Neural crest cell (in vitro differentiated cells): Measurements from ENCODE around the gene PLEKHH3. TPM values are rescaled to one million over a fixed set of nuclear protein-coding genes. Genes with fewer than 3 reads are reported as not detected.
"Not testable (repeated sequence)": the region's sequence is repeated elsewhere in the genome, so short reads cannot be mapped to it uniquely, and the experiment has no call there.

Experiments used
- DNase-seq: peaks from one replicate; pipeline ENCODE4 v3.0.0; 2021; ENCODE audit warnings: low read depth, mixed read lengths, low spot score
- H3K27ac Mint-ChIP-seq: one replicate; pipeline ENCODE4 v1.8.0; 2021; ENCODE audit warnings: mild to moderate bottlenecking, mixed read lengths; ENCODE audit not compliant: unreplicated experiment
- H3K27me3 Mint-ChIP-seq: 2 replicates; pipeline ENCODE4 v1.8.0; 2021; ENCODE audit warnings: low read depth, mild to moderate bottlenecking, mixed read lengths
- H3K36me3 Mint-ChIP-seq: 2 replicates; pipeline ENCODE4 v1.8.0; 2021; ENCODE audit warnings: low read depth, mild to moderate bottlenecking, mixed read lengths
- H3K4me1 Mint-ChIP-seq: 2 replicates; pipeline ENCODE4 v1.8.0; 2021; ENCODE audit warnings: mixed read lengths
- H3K4me3 Mint-ChIP-seq: one replicate; pipeline ENCODE4 v1.8.0; 2021; ENCODE audit warnings: mild to moderate bottlenecking, mixed read lengths
- H3K9me3 Mint-ChIP-seq: 2 replicates; pipeline ENCODE4 v1.8.0; 2021; ENCODE audit warnings: mixed read lengths
- CTCF ChIP-seq: fragments of 200-600 bp; sonication (generic); conservative IDR thresholded peaks from 2 replicates; pipeline ENCODE4 v1.5.0; 2021; ENCODE audit warnings: antibody characterized with exemption, mild to moderate bottlenecking
- total RNA-seq: library from RNA; stranded (reverse); gene quantifications from 2 replicates; pipeline ENCODE4 v1.2.1, GENCODE V29; 2021

PLEKHH3 gene
- total RNA-seq, 1 donor from 2014 or later: 20.8 TPM

GRCh38 chr17:42660692-42661345, 16.0 kb downstream of the PLEKHH3 start:
- Mint-ChIP-seq H3K27me3 (no peaks in the 10 kb centered on the region), H3K27ac (no peak overlapping the region), H3K36me3 (peaks cover 4% of the 10 kb centered on the region), H3K4me1 (peaks cover 22% of the 10 kb centered on the region), H3K9me3 (peaks cover 5% of the 10 kb centered on the region), H3K4me3 (peak overlapping the region; percentile 67)
- DNase-seq: no peak
- TF ChIP-seq CTCF: no peak

DNA sequence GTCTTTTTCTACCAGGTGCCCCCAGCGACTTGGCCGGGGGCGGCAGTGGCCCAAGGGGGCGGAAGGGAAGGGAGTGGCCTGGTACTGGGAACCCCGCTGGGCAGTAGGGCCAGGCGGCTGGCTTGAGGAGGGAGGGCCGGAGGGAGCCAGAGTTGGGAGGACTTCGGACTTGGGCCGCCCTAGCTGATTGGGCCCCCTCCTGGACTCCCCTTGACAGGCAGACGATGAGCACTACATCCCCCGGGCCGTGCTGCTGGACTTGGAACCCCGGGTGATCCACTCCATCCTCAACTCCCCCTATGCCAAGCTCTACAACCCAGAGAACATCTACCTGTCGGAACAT, 16.9 kb downstream of the PLEKHH3 start:
- DNase-seq, H3K27me3 Mint-ChIP-seq, H3K27ac Mint-ChIP-seq, H3K9me3 Mint-ChIP-seq, H3K36me3 Mint-ChIP-seq: not testable (repeated sequence)
- peak overlapping the region; percentile 91 for H3K4me3 Mint-ChIP-seq
- H3K4me1 Mint-ChIP-seq: peaks cover 22% of the 10 kb centered on the region

DNA sequence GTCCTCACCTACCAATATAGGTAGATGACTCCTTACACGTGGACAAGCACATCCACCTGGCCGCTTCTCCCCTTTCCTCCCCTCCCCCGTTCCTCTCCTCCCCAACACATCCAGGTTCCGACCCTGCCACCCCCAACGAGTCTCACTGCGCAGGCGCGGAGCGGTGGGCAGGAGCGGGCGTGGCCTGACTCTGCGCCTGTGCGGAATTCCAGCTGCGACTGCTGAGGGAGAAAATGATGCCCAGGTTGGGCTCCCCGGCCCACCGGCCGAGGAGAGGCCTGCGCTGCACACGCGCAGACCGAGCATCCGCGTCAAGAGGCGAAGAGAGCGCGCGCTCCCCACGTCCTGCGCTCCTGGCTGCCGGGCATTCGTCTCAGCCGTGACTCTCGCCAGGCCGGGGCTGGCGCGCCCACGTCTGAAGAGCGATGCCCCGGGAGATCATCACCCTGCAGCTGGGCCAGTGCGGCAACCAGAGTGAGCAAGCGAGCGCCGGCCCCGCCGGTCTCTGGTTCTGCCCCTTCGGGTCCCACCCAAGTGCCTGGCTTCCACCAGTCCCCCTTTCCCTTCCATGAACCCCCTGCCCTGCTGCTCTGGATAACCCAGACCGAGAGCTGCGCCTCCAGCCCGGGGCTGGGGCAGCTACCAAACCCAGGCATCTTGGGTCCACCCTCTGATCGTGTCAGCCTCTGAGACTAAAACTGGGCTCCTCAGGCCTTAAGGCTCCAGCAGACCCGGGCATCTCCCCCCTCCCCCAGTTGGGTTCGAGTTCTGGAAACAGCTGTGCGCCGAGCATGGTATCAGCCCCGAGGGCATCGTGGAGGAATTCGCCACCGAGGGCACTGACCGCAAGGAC, 17.5 kb downstream of the PLEKHH3 start, which contains the start of gene TUBG2:
Gene TUBG2, plus strand, starts transcription at position 206 of the 853 bp plus-strand sequence. Its CDS starts 220 bp downstream, at position 426.
- Mint-ChIP-seq H3K27ac (peak within 1 kb of the TSS; percentile 57), H3K4me1 (peaks cover 22% of the 10 kb centered on the region), H3K4me3 (peak within 1 kb of the TSS; percentile 91), H3K27me3 (no peaks in the 10 kb centered on the region), H3K9me3 (peaks cover 5% of the 10 kb centered on the region), H3K36me3 (no peaks in the 10 kb centered on the region)
- TF ChIP-seq CTCF: no peak
- DNase-seq: peak; percentile 86

- Mint-ChIP-seq H3K9me3 (peaks cover 5% of the 10 kb centered on the region), H3K27me3 (no peaks in the 10 kb centered on the region), H3K36me3 (no peaks in the 10 kb centered on the region), H3K4me1 (peaks cover 28% of the 10 kb centered on the region), H3K4me3 (peak overlapping the region; percentile 91), H3K27ac (no peak overlapping the region)
- no peak for DNase-seq
- no peak for TF ChIP-seq CTCF
Observed at GRCh38 chr17:42657824-42658588, 18.8 kb downstream of the PLEKHH3 start.

DNA sequence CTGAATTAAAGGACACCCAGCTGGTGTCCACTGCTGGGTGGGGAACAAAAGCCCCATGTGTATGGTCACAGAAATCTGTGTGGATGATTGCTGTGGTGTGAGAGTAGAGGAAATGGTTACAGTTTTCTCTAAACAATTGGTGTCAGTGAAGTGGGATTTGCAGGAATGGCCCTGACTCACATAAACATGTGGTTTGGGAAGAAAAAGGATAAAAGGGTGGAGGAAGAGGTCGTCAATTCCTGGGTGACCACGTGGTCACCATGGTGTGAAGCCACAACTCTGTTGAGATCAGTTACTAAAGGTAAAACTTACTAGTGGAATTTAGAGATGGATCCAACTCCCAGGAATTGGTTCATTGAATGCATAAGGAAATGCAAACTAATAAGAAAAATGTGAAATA, 21.3 kb downstream of the PLEKHH3 start:
- no peak for TF ChIP-seq CTCF
- H3K27ac Mint-ChIP-seq: no peak overlapping the region

More for the DNA sequence above, 21.3 kb downstream of the PLEKHH3 start:
- Mint-ChIP-seq H3K27me3 (no peaks in the 10 kb centered on the region), H3K4me1 (peaks cover 26% of the 10 kb centered on the region), H3K9me3 (peaks cover 5% of the 10 kb centered on the region), H3K36me3 (no peaks in the 10 kb centered on the region), H3K4me3 (peak overlapping the region; percentile 27)
- no peak for DNase-seq
